ENCODE results near the gene TRIM24. TPM values are rescaled to one million over a fixed set of nuclear protein-coding genes. Genes with fewer than 3 reads are reported as not detected.

The TRIM24 gene
- total and polyA plus RNA-seq, 8 donors, result 4.4 to 19.2 (median 12.4) TPM

DNA sequence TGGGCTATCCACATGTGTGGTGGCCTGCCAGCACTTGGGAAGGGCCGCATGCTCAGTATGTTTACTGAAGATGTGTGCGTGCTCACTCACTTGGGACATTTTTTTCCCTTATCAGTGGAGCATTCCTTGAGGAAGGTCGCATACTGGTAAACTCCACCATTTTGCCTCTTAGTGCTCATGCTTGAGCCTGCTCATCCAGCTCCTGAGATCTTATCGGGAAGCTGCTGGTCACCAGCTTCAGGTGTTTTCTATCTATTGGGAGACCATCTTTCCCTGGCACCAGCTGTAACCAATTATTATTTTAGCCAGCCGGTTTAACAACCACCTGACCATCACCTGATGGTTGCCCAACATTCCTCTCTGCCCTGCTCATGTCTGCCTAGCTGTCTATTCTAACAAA, 35.0 kb upstream of the TRIM24 start:
- H3K4me3 ChIP-seq, result no peak overlapping the region
- no peaks in the 10 kb centered on the region for H3K27me3 ChIP-seq
- no peak for FAIRE-seq
- WGBS, 2 donors, result 95 to 99% methylated on average over 5 of the region's 5 CpGs
- no peaks in the 10 kb centered on the region for H3K9me3 ChIP-seq
- H3K4me1 ChIP-seq, result no peaks in the 10 kb centered on the region
- TF ChIP-seq, protein P1, sequence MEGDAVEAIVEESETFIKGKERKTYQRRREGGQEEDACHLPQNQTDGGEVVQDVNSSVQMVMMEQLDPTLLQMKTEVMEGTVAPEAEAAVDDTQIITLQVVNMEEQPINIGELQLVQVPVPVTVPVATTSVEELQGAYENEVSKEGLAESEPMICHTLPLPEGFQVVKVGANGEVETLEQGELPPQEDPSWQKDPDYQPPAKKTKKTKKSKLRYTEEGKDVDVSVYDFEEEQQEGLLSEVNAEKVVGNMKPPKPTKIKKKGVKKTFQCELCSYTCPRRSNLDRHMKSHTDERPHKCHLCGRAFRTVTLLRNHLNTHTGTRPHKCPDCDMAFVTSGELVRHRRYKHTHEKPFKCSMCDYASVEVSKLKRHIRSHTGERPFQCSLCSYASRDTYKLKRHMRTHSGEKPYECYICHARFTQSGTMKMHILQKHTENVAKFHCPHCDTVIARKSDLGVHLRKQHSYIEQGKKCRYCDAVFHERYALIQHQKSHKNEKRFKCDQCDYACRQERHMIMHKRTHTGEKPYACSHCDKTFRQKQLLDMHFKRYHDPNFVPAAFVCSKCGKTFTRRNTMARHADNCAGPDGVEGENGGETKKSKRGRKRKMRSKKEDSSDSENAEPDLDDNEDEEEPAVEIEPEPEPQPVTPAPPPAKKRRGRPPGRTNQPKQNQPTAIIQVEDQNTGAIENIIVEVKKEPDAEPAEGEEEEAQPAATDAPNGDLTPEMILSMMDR (IDR thresholded peaks at IDR 0.05), result no peak
- DNase-seq, result no peak
- ATAC-seq, result no peak
- intact Hi-C loops (cut with DNase I), result no loop called here
- no peak overlapping the region for H3K27ac ChIP-seq
- H3K36me3 ChIP-seq, result no peaks in the 10 kb centered on the region

DNA sequence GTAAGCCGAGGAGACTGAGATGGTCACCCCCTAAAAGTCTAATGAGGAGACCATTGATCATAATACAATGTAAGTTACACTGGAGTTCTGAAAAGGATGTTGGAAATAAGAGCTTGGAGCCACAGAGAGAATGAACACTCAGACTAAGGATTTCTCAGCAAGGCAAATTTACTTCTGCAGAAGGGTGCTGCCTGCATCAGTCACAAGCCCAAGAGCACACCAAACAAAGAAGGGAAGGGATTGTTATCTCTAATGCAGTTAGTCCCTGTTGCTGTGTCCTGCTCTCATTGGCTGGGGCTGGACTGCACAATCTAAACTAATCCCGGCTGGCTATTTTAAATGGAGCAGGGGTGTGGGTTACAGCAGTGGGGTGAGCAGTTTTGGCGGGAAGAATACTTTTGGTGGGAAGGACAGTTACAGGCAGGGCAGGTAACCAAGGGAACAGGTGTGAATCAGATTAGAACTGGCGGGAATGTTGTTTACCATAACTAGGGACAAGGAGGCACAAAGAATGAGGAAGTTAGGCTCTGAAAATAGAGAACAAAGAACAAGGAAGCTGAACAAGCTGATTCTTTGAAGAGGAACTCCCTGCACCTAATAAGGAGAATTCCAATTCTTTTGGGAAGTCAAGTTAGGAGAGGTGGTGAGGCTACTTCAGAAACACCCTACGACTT, 30.3 kb upstream of the TRIM24 start:
- ATAC-seq (no peak), FAIRE-seq (no peak), DNase-seq (no peak)
- TF ChIP-seq, protein P1 (IDR thresholded peaks at IDR 0.05), result no peak
- Histone ChIP-seq H3K9me3 (no peaks in the 10 kb centered on the region), H3K4me1 (no peaks in the 10 kb centered on the region), H3K36me3 (no peaks in the 10 kb centered on the region), H3K27ac (no peak overlapping the region), H3K4me3 (no peak overlapping the region), H3K27me3 (no peaks in the 10 kb centered on the region)
- WGBS, 2 donors, result 87 to 96% methylated on average over 5 of the region's 5 CpGs
- intact Hi-C loops (cut with DNase I), result no loop called here

- Histone ChIP-seq H3K4me1 (no peaks in the 10 kb centered on the region), H3K9me3 (no peaks in the 10 kb centered on the region), H3K27ac (no peak overlapping the region), H3K4me3 (no peak overlapping the region), H3K36me3 (no peaks in the 10 kb centered on the region), H3K27me3 (no peaks in the 10 kb centered on the region)
- TF ChIP-seq, protein P1 (IDR thresholded peaks at IDR 0.05), result no peak
- intact Hi-C loops (cut with DNase I), result no loop called here
- DNase-seq (no peak), FAIRE-seq (no peak), ATAC-seq (no peak)
- 88 to 90% methylated on average over 2 of the region's 2 CpGs for WGBS, 2 donors
Measured at GRCh38 chr7:138431517-138431916, 28.5 kb upstream of the TRIM24 start.

DNA sequence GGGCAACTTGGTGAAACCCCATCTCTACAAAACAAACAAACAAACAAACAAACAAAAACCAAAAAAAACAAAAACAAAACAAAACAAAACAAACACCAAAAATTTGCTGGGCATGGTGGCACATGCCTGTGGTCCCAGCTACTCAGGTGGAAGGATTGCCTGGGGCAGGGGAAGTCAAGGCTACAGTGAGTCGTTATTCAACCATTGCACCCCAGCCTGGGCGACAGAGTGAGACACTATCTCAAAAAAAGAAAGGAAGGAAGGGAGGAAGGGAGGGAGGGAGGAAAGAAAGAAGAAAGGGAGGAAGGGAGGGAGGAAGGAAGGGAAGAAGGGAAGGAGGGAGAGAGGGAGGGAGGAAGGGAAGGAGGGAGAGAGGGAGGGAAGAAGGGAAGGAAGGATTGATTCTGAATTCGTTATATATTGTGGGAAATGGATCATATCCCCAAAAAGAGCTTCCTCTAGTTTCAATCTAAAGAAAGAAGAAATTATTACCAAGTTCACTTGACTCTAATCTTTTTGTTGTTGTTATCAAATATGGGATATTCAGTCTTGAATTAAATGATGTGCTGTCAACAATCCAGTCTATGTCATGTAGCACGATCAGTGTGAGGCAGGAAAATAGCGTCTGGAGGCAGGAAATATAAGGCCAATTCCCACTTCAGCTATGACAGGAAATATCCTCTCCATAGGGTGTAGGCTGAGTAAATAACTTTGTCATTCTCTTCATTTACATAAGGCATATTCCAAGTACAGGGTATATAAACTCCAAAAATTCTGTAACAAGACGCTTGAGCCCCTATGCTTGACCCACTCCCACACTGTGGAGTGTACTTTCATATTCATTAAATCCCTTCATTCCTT, 26.2 kb upstream of the TRIM24 start:
- Histone ChIP-seq H3K36me3 (no peaks in the 10 kb centered on the region), H3K27ac (no peak overlapping the region), H3K4me3 (no peak overlapping the region), H3K27me3 (no peaks in the 10 kb centered on the region), H3K4me1 (no peaks in the 10 kb centered on the region), H3K9me3 (no peaks in the 10 kb centered on the region)
- TF ChIP-seq, protein P1 (IDR thresholded peaks at IDR 0.05), result no peak
- no peak for ATAC-seq
- FAIRE-seq, result no peak
- WGBS, 2 donors, result 71 to 81% methylated on average over 6 of the region's 6 CpGs
- intact Hi-C loops (cut with DNase I), result no loop called here
- no peak for DNase-seq

DNA sequence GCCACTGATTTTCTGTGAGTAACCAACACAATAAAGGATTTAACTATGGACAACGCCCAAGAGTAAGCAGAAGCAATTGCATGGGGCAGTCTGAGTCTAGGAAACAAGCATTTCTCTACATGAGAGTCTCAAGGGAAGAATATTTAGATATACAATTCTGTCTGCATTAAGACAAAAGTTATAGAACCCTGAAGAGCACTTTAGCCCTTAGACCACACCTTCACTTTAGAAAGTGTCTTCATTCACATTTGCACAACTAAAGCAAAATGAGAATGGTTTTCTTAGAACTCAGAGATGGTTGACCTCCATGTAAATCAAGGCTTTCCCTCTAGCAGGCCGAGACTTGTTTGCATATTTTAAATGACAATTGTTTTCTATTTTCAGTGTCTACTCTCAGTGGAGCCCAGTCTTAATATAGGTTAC, 25.5 kb upstream of the TRIM24 start:
- ATAC-seq, result no peak
- no peak for FAIRE-seq
- TF ChIP-seq, protein P1 (IDR thresholded peaks at IDR 0.05), result no peak
- H3K36me3 ChIP-seq, result no peaks in the 10 kb centered on the region
- no peaks in the 10 kb centered on the region for H3K27me3 ChIP-seq
- no peak overlapping the region for H3K4me3 ChIP-seq
- no peaks in the 10 kb centered on the region for H3K4me1 ChIP-seq
- intact Hi-C loops (cut with DNase I), result no loop called here
- H3K27ac ChIP-seq, result no peak overlapping the region
- H3K9me3 ChIP-seq, result no peaks in the 10 kb centered on the region
- WGBS, 2 donors, result 83 to 94% methylated on average over 2 of the region's 2 CpGs
- no peak for DNase-seq
